ES-I3 (cell line): ENCODE measurements around the gene INCENP.
"Not testable (repeated sequence)": the region's sequence is repeated elsewhere in the genome, so short reads cannot be mapped to it uniquely, and the experiment has no call there.

ENCODE experiments used
- H3K36me3 ChIP-seq: 2 replicates; pipeline ENCODE4 v1.6.1; 2013; ENCODE audit warnings: mild to moderate bottlenecking, low read length, control low read depth, moderate library complexity; ENCODE audit not compliant: insufficient read depth
- H3K4me1 ChIP-seq: 2 replicates; pipeline ENCODE4 v1.6.1; 2013; ENCODE audit warnings: mild to moderate bottlenecking, control low read depth, low read length; ENCODE audit not compliant: insufficient read depth
- H3K9ac ChIP-seq: 2 replicates; pipeline ENCODE4 v1.6.1; 2013; ENCODE audit warnings: low read depth, mild to moderate bottlenecking, low read length, moderate library complexity
- H3K9me3 ChIP-seq: 2 replicates; pipeline ENCODE4 v1.6.1; 2013; ENCODE audit warnings: mild to moderate bottlenecking, low read length, moderate library complexity; ENCODE audit not compliant: control insufficient read depth, insufficient read depth

Gene INCENP

DNA sequence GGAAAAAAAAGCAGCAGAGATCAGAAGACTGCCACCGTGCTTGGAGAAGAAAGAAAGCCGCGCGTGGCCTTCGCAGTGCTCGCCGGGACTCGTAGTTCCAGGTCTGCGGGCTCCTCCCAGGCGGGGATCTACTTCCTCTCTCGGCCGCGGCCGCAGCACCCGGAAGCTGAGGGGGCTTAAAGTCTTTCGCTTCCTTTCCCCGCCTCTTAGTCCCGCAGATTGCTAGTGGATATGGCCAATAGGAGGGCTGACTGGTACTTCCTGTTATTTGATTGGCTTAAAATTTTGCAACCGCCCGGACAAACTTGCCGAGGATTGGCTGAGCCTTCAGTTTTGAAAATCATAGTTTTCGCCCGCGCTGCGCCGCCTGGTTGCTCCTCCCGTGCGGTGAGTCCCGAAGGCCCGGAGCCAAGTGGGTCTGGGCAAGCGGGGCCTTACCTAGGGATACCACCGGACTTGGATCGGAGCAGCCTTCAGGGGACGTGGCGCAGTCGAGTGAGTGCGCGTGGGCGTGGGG, at the start of gene INCENP:
Gene INCENP, plus strand, starts transcription at position 343 of the 517 bp plus-strand sequence. CDS start 4,151 bp downstream, outside the sequence.
- Histone ChIP-seq H3K9ac (peak within 1 kb of the TSS; percentile 100), H3K4me1 (peaks cover 4% of the 10 kb centered on the region; the same call in 1 of the 2 replicates), H3K9me3 (no peaks in the 10 kb centered on the region), H3K36me3 (no peaks in the 10 kb centered on the region)

DNA sequence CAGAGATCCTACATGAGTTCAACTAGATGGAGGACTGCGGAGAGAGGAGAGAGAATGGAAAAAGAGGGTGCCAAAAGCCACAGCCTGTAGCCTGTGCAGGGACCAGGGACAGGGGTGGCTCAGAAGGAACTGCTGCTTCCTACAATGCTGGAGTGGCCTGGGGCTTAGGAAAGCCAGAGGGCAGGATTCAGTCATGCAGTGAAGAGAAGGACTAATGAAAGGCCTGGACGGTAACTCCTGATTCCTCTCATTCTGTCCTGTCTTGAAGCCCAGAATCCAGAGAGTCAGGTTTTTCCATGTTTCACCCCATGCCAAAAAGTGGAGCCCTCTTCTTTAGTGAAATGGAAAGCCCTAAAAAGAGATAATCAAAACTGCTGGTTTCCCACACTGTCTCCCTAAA, 48.4 kb upstream of the INCENP start:
- H3K36me3 ChIP-seq: no peaks in the 10 kb centered on the region
- H3K4me1 ChIP-seq: no peaks in the 10 kb centered on the region
- 0 out of 2 replicates have a peak, but pooled peaks cover 2% of the 10 kb centered on the region for H3K9me3 ChIP-seq
- H3K9ac ChIP-seq: no peak overlapping the region

DNA sequence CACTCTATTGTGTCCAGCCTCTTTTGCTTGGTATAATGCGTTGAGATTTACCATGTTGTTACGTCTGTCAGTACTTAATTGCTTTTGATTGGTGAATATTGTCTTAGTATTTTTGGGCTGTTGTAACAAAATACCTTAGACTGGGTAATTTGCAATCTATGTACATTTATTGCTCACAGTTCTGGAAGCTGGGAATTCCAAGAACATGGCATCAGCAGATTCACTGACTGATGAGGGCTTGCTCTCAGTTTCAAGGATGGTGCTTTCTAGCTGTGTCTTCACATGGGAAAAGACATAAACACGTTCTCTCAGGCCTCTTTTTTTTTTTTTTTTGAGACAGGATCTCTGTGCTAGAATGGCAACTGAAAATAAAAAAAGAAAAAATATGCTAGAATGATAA, 46.7 kb upstream of the INCENP start:
- Histone ChIP-seq H3K4me1 (no peaks in the 10 kb centered on the region), H3K9me3 (0 out of 2 replicates have a peak, but pooled peaks cover 2% of the 10 kb centered on the region), H3K9ac (no peak overlapping the region)

DNA sequence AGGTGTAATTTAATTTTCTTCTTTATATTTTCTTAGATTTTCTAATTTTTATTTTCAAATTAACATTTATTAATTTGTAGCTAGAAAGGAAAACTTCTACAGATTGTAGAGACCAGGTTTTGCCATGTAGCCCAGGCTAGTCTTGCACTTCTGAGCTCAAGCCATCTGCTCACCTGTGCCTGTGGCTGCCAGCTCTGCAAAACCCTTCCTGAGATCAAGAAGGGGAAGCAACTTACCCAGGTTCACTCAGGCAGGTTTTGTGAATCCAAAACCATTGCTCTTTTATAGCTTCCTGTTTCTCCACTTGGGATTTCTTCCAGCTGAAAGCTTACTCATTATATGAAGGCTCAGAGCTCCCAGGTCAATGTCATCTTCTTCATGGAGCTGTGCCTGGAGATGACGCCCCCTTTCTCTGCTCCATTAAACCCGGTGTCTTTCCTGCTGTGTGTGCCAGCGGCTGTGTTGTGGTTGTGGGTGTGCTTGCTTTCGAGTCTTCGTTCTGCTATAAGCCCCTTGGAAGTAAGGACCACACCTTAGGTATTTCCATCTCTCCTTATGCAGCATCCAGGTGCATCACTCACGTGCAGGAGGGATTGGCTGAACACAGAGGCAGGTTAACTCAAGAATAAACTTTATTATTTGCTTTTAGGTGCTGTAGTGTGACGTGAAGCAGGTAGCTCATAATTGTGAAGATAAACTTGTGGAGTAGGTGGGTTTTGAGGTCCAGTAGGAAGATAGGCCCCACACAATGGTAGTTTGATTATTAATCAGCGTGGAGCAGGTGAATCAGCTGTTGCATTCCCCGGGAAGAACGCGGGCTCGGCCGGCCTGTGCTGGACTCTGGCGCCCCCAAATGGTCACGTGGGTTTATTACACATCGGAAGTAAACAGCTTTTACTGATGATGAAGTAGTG, 42.2 kb upstream of the INCENP start:
- Histone ChIP-seq H3K9me3 (0 out of 2 replicates have a peak, but pooled peaks cover 2% of the 10 kb centered on the region), H3K4me1 (no peaks in the 10 kb centered on the region), H3K36me3 (no peaks in the 10 kb centered on the region), H3K9ac (no peak overlapping the region)

More for the DNA sequence above, 46.7 kb upstream of the INCENP start:
- no peaks in the 10 kb centered on the region for H3K36me3 ChIP-seq

DNA sequence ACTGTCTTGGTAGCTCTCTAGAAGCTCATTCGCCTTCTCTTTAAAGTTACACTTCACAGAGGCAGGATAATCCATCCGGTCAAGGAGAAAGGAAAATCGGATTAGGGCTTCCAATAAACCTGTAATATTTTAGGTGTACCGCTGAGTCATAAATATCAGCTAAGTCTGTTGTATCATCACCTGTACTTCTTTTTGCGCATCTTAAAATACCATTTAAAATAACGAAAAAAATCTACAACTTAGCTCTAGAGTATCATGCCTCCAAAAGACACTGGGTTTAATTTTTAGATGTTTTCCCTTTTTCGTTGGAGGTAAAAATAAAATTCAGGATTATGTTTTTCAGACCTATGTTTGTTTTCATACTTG, 41.5 kb upstream of the INCENP start:
- H3K36me3 ChIP-seq: no peaks in the 10 kb centered on the region
- H3K4me1 ChIP-seq: no peaks in the 10 kb centered on the region
- no peaks in the 10 kb centered on the region for H3K9me3 ChIP-seq
- H3K9ac ChIP-seq: no peak overlapping the region

DNA sequence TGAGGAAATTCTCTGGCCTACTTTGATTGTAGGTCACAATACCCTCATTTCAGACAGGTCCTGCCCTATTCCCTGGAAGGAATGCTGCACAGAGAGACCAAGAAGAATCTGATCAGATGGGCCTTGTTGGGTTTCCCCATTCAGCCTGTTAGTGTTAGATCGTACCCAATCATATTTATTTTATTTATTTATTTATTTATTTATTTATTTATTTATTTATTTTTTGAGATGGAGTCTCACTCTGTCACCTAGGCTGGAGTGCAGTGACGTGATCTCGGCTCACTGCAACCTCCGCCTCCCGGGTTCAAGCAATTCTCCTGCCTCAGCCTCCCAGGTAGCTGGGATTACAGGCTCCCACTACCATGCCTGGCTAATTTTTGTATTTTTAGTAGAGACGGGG, 39.0 kb upstream of the INCENP start:
- not testable (repeated sequence) for H3K36me3 ChIP-seq, H3K9ac ChIP-seq, H3K4me1 ChIP-seq, H3K9me3 ChIP-seq

DNA sequence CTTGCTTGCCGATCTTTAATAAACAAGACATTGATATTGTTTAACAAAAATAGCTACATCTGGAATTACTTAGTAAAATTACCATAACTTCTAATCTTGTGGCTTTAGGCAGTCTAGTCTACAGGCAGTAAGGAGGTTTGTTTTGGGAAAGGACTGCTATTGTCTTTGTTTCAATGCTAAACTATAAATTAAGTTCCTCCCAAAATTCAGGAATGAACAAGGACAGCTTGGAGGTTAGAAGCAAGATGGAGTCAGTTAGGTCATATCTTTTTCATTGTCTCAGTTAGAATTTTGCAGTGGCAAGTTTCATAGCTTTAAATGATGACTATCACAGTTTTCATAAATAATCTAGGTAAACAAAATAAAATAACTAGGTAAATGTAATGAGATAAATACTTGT, 36.1 kb upstream of the INCENP start:
- peaks cover 9% of the 10 kb centered on the region for H3K9me3 ChIP-seq
- no peaks in the 10 kb centered on the region for H3K4me1 ChIP-seq

DNA sequence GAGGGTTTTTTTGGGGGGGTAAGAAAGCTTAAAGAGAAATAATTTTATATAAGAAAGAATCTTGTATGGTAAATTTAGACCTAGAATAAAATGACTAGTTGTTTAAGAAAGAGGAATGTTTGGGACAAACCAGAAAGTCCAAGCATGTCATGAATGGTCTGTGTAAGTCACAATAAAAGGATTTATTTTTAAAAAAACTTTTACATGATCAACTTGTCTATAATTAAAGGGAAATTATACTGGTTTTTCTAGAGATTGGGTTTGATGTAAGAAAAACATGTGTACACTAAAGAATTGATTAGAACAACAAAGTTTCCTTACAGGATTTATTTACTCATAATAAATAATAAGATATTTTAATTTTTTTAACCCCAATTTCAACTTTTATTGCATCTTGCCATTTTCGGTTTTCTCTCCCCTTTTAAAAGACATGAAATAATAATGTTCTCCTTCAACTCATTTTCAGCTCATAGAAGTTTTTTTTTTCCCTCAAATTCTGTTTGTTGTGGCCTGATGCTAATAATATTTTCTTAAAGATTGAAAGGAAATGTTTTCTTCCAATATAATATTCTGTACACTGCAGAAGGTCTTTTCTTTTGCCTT, 35.4 kb upstream of the INCENP start:
- Histone ChIP-seq H3K9me3 (peaks cover 9% of the 10 kb centered on the region), H3K4me1 (no peaks in the 10 kb centered on the region), H3K9ac (no peak overlapping the region), H3K36me3 (no peaks in the 10 kb centered on the region)

More for the DNA sequence above, 36.1 kb upstream of the INCENP start:
- Histone ChIP-seq H3K36me3 (no peaks in the 10 kb centered on the region), H3K9ac (no peak overlapping the region)

DNA sequence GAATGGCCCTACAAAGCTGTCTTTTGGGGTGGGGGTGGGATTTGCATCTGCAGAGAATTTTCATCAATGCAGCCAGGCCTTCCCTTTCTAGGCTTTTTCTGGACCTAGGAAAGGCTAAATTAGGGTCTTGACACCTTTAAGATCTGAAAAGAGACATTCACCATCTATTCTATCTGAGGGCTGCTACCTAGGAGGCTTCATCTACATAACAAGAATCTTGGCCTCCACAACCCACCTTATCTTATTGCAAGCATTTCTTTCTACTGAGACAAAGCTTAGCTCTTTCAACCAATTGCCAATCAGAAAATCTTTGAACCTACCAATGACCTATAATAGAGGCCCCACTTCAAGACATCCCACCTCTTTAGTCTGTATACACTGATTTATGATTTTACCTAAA, 20.7 kb upstream of the INCENP start:
- Histone ChIP-seq H3K36me3 (no peaks in the 10 kb centered on the region), H3K9me3 (no peaks in the 10 kb centered on the region; the same call in 1 of the 2 replicates), H3K4me1 (peaks cover 6% of the 10 kb centered on the region; the same call in 1 of the 2 replicates), H3K9ac (no peak overlapping the region)

DNA sequence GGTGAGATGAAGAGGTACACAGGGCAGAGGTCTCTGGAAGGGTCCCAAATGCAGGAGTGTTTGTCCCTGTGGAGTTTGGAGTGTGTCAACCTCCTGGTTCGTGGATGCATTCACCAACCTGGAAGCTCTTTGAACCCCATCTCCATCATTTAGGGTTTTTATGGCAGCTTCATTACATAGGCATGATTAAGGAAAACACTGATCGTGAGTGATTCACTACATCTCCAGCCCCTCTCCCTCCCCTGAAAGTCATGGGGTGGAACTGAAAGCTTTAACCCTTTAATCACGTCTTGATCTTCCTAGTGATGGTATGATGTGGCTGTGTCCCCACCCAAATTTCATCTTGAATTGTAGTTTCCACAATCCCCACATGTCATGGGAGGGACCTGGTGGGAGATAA, 19.8 kb upstream of the INCENP start:
- Histone ChIP-seq H3K9me3 (no peaks in the 10 kb centered on the region; the same call in 1 of the 2 replicates), H3K9ac (no peak overlapping the region), H3K4me1 (peaks cover 6% of the 10 kb centered on the region; the same call in 1 of the 2 replicates), H3K36me3 (no peaks in the 10 kb centered on the region)

DNA sequence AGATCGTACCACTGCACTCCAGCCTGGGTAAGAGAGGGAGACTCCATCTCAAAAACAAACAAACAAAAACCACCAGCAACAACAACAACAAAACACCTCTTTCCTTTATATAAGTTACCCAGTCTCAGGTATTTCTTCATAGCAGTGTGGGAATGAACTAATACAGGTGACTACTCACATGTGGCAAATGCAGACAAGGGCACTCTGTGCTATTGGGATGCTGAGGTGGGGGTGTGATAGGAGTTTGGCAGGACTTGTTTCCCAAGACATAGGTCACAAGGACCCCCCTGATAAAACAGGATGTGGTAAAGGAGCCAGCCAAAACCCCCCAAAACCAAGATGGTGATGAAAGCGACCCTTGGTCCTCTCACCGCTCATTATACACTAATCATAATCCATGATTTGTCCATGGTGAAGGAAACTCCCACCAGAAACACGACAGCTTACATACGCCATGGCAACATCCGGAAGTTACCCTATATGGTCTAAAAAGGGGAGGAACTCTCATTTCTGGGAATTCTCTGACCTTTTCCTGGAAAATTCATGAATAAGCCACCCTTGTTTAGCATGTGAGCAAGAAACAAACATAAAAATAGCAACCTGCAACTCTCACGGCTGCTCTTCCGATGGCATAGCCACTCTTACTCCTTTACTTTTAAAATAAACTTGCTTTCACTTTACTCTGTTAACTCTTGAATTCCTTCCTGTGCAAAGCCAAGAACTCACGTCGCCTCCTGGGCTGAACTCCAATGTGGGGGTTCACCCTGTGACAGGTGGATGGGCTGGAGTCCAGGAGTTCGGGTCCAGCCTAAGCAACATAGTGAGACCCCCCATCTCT, 18.8 kb upstream of the INCENP start:
- H3K9me3 ChIP-seq: no peaks in the 10 kb centered on the region; the same call in 1 of the 2 replicates
- H3K4me1 ChIP-seq: peaks cover 6% of the 10 kb centered on the region; the same call in 1 of the 2 replicates
- H3K36me3 ChIP-seq: no peaks in the 10 kb centered on the region
- H3K9ac ChIP-seq: no peak overlapping the region

DNA sequence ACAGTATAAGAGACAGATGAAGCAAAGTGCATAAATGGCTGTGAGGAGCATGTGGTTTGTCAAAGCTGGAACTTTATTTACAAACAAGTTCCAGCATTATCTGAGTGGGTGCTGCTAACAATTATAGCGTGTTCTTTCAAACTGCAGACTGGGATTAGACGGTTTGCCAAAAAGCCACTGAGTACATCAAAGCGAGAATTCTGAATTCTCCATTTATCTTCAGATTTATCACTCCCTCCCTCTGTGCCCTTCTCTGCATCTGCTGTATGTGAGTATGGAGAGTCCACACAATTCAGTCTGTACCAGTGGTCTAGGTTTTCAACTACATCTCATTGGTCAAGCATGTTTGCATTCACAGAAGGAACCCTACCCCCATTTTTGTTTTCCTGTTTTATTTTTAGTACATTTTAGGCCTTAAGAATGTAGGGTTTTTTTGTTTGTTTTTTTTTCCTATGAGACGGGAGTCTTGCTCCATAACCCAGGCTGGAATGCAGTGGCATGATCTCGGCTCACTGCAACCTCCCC, 18.1 kb upstream of the INCENP start:
- Histone ChIP-seq H3K36me3 (no peaks in the 10 kb centered on the region), H3K9ac (no peak overlapping the region), H3K4me1 (peaks cover 6% of the 10 kb centered on the region; the same call in 1 of the 2 replicates), H3K9me3 (no peaks in the 10 kb centered on the region; the same call in 1 of the 2 replicates)

DNA sequence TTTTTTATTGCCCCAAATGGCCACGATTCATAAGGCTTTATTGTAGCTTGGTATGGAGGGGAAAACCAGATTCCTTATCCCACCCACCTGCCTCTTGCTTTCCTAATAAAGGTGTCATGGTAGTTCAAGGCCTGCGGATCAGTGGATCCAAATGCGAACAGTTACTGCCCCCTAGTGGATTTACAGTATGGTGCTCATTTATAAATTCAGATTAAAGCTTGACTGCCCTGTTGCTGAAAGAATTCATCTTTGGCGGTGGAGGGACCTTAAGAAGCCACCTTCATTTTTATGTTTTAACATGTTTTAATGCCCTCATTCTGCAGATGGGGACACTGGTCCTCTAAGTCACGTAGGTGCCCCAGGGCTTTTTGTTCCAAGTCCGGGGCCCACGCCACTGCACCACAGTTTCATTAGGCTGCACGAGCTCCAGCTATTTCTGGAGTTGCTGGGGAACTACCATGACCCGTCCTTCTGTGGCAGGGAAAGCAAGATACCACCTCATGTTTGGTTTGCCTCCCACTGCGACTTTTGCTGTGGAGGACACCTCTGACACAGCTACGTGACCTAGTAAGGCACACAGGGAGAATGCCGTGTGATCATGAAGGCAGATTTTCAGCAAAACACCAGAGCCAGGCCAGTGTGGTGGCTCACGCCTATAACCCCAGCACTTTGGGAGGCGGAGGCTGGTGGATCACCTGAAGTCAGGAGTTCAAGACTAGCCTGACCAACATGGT, 15.6 kb upstream of the INCENP start:
- Histone ChIP-seq H3K9ac (no peak overlapping the region), H3K36me3 (no peaks in the 10 kb centered on the region), H3K9me3 (no peaks in the 10 kb centered on the region; the same call in 1 of the 2 replicates), H3K4me1 (peaks cover under 1% of the 10 kb centered on the region; the same call in 1 of the 2 replicates)
